ENCODE data around the gene FHAD1. TPM values are rescaled to one million over a fixed set of nuclear protein-coding genes. Genes with fewer than 3 reads are reported as not detected.

FHAD1 gene
- total and polyA plus RNA-seq, 9 of the 15 experiments (the other 6 are each of a cell fraction or from before 2014, with no cell fraction given), result 0.32 to 2.1 (median 1.5) TPM; not detected in 1

DNA sequence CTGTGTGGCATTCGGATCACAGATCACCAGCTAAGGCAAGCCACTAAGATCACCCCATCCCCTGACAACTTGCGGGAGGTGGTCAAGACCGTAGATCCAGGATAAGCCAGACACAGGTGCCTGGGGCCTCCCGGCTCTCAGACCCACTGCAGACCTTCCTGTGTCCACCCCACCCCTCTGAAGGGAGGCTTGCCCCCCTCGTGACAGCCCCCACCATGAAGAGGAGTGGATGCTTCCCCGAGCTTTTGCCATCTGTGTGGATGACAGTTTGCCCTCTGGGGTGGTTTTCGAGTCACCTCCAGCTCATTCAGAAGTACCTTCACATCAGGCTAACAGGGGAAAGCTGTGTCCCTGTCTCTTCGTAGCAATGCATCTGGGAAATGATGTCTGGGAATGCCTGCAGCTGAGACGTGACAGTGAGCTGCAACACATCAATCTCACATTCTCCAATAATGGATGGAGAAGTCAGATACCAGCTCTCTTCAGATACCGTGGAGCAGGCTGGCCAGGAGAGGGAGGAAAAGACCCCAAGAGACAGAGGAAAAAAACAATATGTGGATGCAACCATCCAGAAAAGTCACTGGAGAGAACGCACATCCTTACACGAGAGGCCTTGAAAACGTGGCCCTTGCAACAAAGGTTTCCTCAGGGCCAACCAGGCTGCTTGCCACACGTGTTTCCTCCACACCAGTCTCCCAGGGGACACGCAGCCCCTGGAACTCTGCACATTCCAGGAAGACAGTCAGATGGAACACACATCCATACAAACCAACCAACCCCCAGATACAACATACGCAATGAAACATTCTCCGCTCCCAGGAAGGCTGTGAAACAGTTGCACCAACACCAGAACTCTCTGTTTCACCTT lies 20.4 kb upstream of the FHAD1 start:
- Histone ChIP-seq H3K27ac (ENCODE audit: extremely low read depth, low read depth, low read length) (no peak overlapping the region), H2AFZ (ENCODE audit: low read depth, low read length) (no peak overlapping the region), H3K9me3 (replicated peaks; ENCODE audit: control insufficient read depth, insufficient read depth, low read depth, low read length) (no peaks in the 10 kb centered on the region), H3K9ac (ENCODE audit: insufficient read depth in 1 of 2, low read depth in 2 of 2, low read length in 2 of 2) (no peak overlapping the region), H3K4me2 (ENCODE audit: insufficient read depth, low read length) (no peak overlapping the region), H3K9me1 (ENCODE audit: control insufficient read depth, insufficient read depth, low read length) (no peaks in the 10 kb centered on the region), H4K20me1 (replicated peaks; ENCODE audit: control insufficient read depth, insufficient read depth, low read length) (no peaks in the 10 kb centered on the region), H3K27me3 (ENCODE audit: control insufficient read depth in 2 of 2, insufficient read depth in 2 of 2, low read length in 2 of 2) (peaks cover 24 to 42% of the 10 kb centered on the region in 2 experiments), H3K79me2 (ENCODE audit: control insufficient read depth, insufficient read depth, low read length) (no peaks in the 10 kb centered on the region), H3K4me3 (no peak overlapping the region), H3K4me1 (replicated peaks in 1 of 2; ENCODE audit: control insufficient read depth in 2 of 2, insufficient read depth in 2 of 2, low read length in 2 of 2) (peaks cover 0 to 10% of the 10 kb centered on the region in 2 experiments; a peak in 1 of 5 replicates), H3K36me3 (ENCODE audit: control insufficient read depth, insufficient read depth, low read length) (no peaks in the 10 kb centered on the region)
- FAIRE-seq (no peak), DNase-seq (ENCODE audit: extremely low read depth in 1 of 4, low spot score in 3 of 4) (no peak), ATAC-seq (no peak)
- intact Hi-C loops (cut with micrococcal nuclease) (no loop called here), in situ Hi-C loops (cut with MboI) (no loop called here)
- no TSS peak for BruUV-seq (replicated peaks)
- 5% methylated on average over 17 of the region's 17 CpGs for WGBS (ENCODE audit: insufficient coverage, low coverage, missing lambda C conversion rate)
- CTCF ChIA-PET (ENCODE audit: low intra/inter-chr PET ratio), result no interaction called here
- POLR2A ChIA-PET, result interaction anchor here (0.7 to 1.6 kb wide), 2 partner anchors 9 to 31 kb away, joined by 3 to 4 read pairs; no protein-coding TSS in a partner anchor
- TF ChIP-seq CAMTA2 (CRISPR knock-in tag; conservative IDR thresholded peaks at IDR 0.05), result no peak
- TF ChIP-seq, protein P1, sequence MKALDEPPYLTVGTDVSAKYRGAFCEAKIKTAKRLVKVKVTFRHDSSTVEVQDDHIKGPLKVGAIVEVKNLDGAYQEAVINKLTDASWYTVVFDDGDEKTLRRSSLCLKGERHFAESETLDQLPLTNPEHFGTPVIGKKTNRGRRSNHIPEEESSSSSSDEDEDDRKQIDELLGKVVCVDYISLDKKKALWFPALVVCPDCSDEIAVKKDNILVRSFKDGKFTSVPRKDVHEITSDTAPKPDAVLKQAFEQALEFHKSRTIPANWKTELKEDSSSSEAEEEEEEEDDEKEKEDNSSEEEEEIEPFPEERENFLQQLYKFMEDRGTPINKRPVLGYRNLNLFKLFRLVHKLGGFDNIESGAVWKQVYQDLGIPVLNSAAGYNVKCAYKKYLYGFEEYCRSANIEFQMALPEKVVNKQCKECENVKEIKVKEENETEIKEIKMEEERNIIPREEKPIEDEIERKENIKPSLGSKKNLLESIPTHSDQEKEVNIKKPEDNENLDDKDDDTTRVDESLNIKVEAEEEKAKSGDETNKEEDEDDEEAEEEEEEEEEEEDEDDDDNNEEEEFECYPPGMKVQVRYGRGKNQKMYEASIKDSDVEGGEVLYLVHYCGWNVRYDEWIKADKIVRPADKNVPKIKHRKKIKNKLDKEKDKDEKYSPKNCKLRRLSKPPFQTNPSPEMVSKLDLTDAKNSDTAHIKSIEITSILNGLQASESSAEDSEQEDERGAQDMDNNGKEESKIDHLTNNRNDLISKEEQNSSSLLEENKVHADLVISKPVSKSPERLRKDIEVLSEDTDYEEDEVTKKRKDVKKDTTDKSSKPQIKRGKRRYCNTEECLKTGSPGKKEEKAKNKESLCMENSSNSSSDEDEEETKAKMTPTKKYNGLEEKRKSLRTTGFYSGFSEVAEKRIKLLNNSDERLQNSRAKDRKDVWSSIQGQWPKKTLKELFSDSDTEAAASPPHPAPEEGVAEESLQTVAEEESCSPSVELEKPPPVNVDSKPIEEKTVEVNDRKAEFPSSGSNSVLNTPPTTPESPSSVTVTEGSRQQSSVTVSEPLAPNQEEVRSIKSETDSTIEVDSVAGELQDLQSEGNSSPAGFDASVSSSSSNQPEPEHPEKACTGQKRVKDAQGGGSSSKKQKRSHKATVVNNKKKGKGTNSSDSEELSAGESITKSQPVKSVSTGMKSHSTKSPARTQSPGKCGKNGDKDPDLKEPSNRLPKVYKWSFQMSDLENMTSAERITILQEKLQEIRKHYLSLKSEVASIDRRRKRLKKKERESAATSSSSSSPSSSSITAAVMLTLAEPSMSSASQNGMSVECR (CRISPR knock-in tag; IDR thresholded peaks at IDR 0.05), result no peak
- TF ChIP-seq SNRNP70 (optimal IDR thresholded peaks at IDR 0.05; ENCODE audit: low read depth, low read length), result no peak
- TF ChIP-seq CREB1 (IDR thresholded peaks at IDR 0.05), result no peak
- TF ChIP-seq CREB1 (CRISPR knock-in tag; IDR thresholded peaks at IDR 0.05), result no peak
- TF ChIP-seq ZNF57 (CRISPR knock-in tag; IDR thresholded peaks at IDR 0.05), result no peak
- no peak for TF ChIP-seq EZH2 (IDR thresholded peaks at IDR 0.05; ENCODE audit: borderline replicate concordance, low read depth, low read length)
- TF ChIP-seq ZNF124 (CRISPR knock-in tag; IDR thresholded peaks at IDR 0.05), result no peak
- no peak for TF ChIP-seq ELF4 (CRISPR knock-in tag; IDR thresholded peaks at IDR 0.05)
- no peak for TF ChIP-seq CCAR2 (IDR thresholded peaks at IDR 0.05; ENCODE audit: low read depth, low read length)
- no peak for TF ChIP-seq GATA2 (CRISPR knock-in tag; IDR thresholded peaks at IDR 0.05)
- TF ChIP-seq KLF10 (CRISPR knock-in tag; IDR thresholded peaks at IDR 0.05), result no peak
- no peak for TF ChIP-seq BRD9 (IDR thresholded peaks at IDR 0.05; ENCODE audit: low read depth, partially characterized antibody)
- no peak for TF ChIP-seq POLR3A (IDR thresholded peaks at IDR 0.05; ENCODE audit: borderline replicate concordance, extremely low read depth, insufficient read depth, insufficient read length)
- TF ChIP-seq CBX5 (IDR thresholded peaks at IDR 0.05; ENCODE audit: borderline replicate concordance, low read depth), result no peak
- TF ChIP-seq NCOR1 (IDR thresholded peaks at IDR 0.05), result no peak
- no peak for TF ChIP-seq ZBTB8A (IDR thresholded peaks at IDR 0.05; ENCODE audit: partially characterized antibody)
- no peak for TF ChIP-seq CBX3 (IDR thresholded peaks at IDR 0.05; ENCODE audit: borderline replicate concordance in 1 of 2, low read length in 2 of 2)
- TF ChIP-seq JUN (IDR thresholded peaks at IDR 0.05; ENCODE audit: borderline replicate concordance, low read depth, low read length), result no peak
- no peak for TF ChIP-seq JUN (CRISPR knock-in tag; IDR thresholded peaks at IDR 0.05; ENCODE audit: borderline replicate concordance)

Measured in K562 (cell line).